Common myeloid progenitor, CD34-positive (primary cell): Measurements from ENCODE around the gene POU6F2.

ENCODE experiments used
- CTCF ChIA-PET: fragments of 350-600 bp; sonication (Branson Sonifier 250); formaldehyde crosslinking; loops from one replicate; lab custom pipeline; 2021; ENCODE audit warnings: antibody characterized with exemption; lab: Charles Lee
- POLR2A ChIA-PET: fragments of 350-600 bp; sonication (Branson Sonifier 250); formaldehyde crosslinking; loops from one replicate; lab custom pipeline; 2021; ENCODE audit warnings: antibody characterized with exemption; lab: Charles Lee
- DNase-seq, 3 donors: peaks; one replicate each; pipeline versions ENCODE4 v3.0.0 to v3.0.0-alpha.2; 2013
- H3K27ac ChIP-seq, 2 experiments: 1 replicate in 1 of 2; 2 replicates in 1 of 2; pipeline ENCODE4 v1.7.0; 2013; ENCODE audit warnings: inconsistent platforms in 2 of 2, low read length in 2 of 2, mild to moderate bottlenecking in 2 of 2, low read depth in 1 of 2, moderate library complexity in 1 of 2; ENCODE audit not compliant: severe bottlenecking in 2 of 2, insufficient read depth in 1 of 2, poor library complexity in 1 of 2
- H3K27me3 ChIP-seq, 5 experiments: replicated peaks in 2 of 5; 1 replicate in 3 of 5; 2 replicates in 2 of 5; pipeline versions ENCODE4 v1.6.1 to v1.7.0; 2013; ENCODE audit warnings: low read length in 4 of 5, mild to moderate bottlenecking in 2 of 5, moderate library complexity in 2 of 5, inconsistent platforms in 1 of 5; ENCODE audit not compliant: insufficient read depth in 5 of 5, control insufficient read depth in 4 of 5
- H3K36me3 ChIP-seq, 4 experiments: 1 replicate in 2 of 4; 2 replicates in 2 of 4; pipeline versions ENCODE4 v1.6.1 to v1.7.0; 2013; ENCODE audit warnings: low read length in 3 of 4, control low read depth in 1 of 4, mild to moderate bottlenecking in 1 of 4; ENCODE audit not compliant: control insufficient read depth in 4 of 4, insufficient read depth in 4 of 4
- H3K4me1 ChIP-seq, 4 experiments: 1 replicate in 3 of 4; 2 replicates in 1 of 4; pipeline versions ENCODE4 v1.6.1 to v1.7.1; 2013; ENCODE audit warnings: low read length in 3 of 4, mild to moderate bottlenecking in 3 of 4, control low read depth in 1 of 4, inconsistent platforms in 1 of 4, moderate library complexity in 1 of 4; ENCODE audit not compliant: control insufficient read depth in 4 of 4, insufficient read depth in 4 of 4; ENCODE audit errors: control extremely low read depth in 1 of 4
- H3K4me3 ChIP-seq, 7 experiments: 1 replicate in 4 of 7; 2 replicates in 3 of 7; pipeline versions ENCODE4 v1.5.1 to v1.7.0; 2013; ENCODE audit warnings: mild to moderate bottlenecking in 7 of 7, low read length in 6 of 7, moderate library complexity in 6 of 7, inconsistent platforms in 2 of 7, low read depth in 2 of 7, control low read depth in 1 of 7; ENCODE audit not compliant: insufficient read depth in 4 of 7, control insufficient read depth in 1 of 7; ENCODE audit errors: extremely low read depth in 1 of 7
- H3K9me3 ChIP-seq, 5 experiments: 1 replicate in 4 of 5; 2 replicates in 1 of 5; pipeline versions ENCODE4 v1.6.1 to v1.7.1; 2013; ENCODE audit warnings: low read length in 4 of 5, mild to moderate bottlenecking in 2 of 5, inconsistent platforms in 1 of 5, low read depth in 1 of 5, moderate library complexity in 1 of 5; ENCODE audit not compliant: control insufficient read depth in 4 of 5, insufficient read depth in 2 of 5; ENCODE audit errors: control extremely low read depth in 1 of 5
- WGBS: methylation state at CpG from one replicate; pipeline ENCODE4 v1.1.5; 2013; ENCODE audit not compliant: insufficient coverage; 5-methylcytosine and 5-hydroxymethylcytosine counted together

POU6F2 gene

DNA sequence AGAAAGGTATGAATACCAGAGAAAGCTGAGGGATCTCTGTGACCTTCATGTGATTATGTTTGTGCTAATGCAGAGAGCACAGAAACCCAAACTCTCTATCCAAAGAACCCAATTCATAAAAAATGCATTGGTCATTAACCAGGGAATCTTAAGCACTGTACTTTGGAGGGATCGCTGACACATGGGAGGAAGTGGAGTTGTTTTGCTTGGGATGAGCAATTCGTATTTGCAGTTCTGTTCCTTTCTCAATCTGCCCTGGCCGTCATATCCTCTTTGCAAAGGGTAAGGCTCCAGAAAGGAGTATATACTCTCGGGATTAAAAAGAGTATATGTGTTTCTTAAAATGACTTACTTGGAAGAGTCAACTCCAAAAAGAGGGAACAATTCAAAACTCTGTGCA, 221.3 kb downstream of the POU6F2 start:
- POLR2A ChIA-PET: no interaction called here
- 94% methylated on average over 4 of the region's 4 CpGs for WGBS

DNA sequence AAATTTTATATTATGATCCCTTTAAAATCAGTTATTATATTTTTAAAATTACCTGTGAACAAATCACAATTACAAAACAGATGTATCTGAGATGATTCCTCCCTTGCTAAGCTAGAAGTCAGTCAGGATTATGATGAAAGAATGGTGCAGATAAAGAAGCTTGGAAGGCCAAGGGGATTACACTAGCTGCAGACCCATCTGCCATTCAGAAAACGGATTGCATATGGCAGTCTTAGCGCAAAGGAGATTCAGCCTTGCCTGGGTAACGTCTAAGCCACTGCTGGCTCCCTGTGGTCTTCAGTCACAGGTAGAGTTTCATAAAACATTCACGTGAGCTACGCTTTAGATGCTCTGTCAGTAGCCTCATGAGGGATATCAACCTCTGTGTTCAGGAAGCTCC, 222.2 kb downstream of the POU6F2 start:
- Histone ChIP-seq H3K4me3 (no peak overlapping the region), H3K27me3 (peaks cover 0 to 2% (median 0%) of the 10 kb centered on the region in 5 experiments), H3K4me1 (no peaks in the 10 kb centered on the region), H3K9me3 (no peaks in the 10 kb centered on the region), H3K27ac (no peak overlapping the region), H3K36me3 (no peaks in the 10 kb centered on the region)
- DNase-seq: no peak
- CTCF ChIA-PET: no interaction called here
- WGBS: 90% methylated on average over 5 of the region's 5 CpGs
- POLR2A ChIA-PET: no interaction called here

More for the DNA sequence above, 221.3 kb downstream of the POU6F2 start:
- Histone ChIP-seq H3K36me3 (no peaks in the 10 kb centered on the region), H3K4me1 (no peaks in the 10 kb centered on the region), H3K27ac (no peak overlapping the region), H3K9me3 (no peaks in the 10 kb centered on the region), H3K27me3 (peaks cover 0 to 2% (median 0%) of the 10 kb centered on the region in 5 experiments), H3K4me3 (no peak overlapping the region)
- CTCF ChIA-PET: no interaction called here
- no peak for DNase-seq

DNA sequence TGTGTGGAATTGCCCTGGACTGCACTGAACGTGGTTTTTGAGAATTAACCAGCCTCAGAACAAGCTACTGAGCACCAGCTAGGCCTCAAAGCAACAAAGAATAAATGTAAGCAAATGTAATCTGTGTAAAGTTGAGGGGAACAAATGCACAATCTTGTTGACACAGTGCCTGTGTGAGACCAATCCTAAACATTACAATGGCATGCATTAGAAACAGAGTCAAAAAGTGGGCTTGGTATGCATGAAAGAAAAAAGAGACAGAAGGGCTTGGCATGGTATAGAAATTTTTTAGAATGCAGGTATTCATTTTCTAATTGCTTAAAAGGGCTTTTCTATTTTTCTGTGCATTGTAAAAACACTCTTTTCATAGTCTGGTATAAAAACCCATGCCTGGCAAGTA, 224.3 kb downstream of the POU6F2 start:
- CTCF ChIA-PET: no interaction called here

DNA sequence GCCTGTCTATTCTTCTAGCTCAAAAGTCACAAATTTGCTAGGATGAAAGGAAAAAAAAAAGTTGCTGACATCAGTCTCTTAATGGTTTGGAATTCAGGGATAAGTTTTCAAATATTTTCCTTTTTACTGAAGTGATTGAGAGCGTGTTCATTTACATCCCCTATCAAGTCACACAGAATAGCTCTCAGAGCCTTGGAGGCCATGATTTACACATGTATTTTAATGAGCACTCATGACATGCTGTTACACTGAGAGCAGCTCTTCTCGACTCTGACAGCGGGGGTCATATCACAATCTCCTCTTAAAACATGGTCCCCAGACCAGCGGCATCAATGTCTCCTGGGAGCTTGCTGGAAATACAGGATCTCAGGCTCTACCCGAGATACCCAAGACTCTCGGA, 232.7 kb downstream of the POU6F2 start:
- ChIA-PET POLR2A (no interaction called here), CTCF (no interaction called here)
- DNase-seq: no peak
- WGBS: 94% methylated on average over 6 of the region's 6 CpGs
- Histone ChIP-seq H3K27me3 (no peaks in the 10 kb centered on the region), H3K36me3 (no peaks in the 10 kb centered on the region), H3K27ac (no peak overlapping the region), H3K4me3 (no peak overlapping the region), H3K9me3 (no peaks in the 10 kb centered on the region), H3K4me1 (no peaks in the 10 kb centered on the region)

More for the DNA sequence above, 224.3 kb downstream of the POU6F2 start:
- POLR2A ChIA-PET: no interaction called here
- H3K27me3 ChIP-seq: peaks cover 0 to under 1% (median 0%) of the 10 kb centered on the region in 5 experiments
- no peaks in the 10 kb centered on the region for H3K4me1 ChIP-seq
- H3K4me3 ChIP-seq: no peak overlapping the region
- H3K36me3 ChIP-seq: no peaks in the 10 kb centered on the region
- WGBS: no CpG with 5 or more reads among the region's 1 CpG
- no peak overlapping the region for H3K27ac ChIP-seq
- no peak for DNase-seq
- H3K9me3 ChIP-seq: no peaks in the 10 kb centered on the region

DNA sequence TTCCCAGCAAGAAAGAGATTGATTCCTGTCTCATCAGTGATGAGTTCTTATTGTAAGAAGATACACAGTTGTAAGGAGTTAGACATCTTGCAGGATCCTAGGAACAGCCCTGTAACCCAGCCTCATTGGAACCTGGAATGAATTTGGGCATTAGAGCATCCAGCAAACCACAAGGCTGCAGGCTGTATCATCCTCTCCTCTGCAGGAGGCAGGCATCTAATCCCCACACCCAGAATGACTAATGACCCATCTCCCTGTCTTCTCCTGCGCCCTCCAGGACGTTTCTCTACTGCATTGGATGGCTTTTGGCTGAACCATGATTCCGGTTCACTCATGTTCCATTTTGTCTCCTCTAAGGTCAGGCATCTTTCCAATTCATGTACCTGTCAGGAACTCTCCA, 233.9 kb downstream of the POU6F2 start:
- Histone ChIP-seq H3K27ac (no peak overlapping the region), H3K4me3 (no peak overlapping the region), H3K27me3 (no peaks in the 10 kb centered on the region), H3K9me3 (no peaks in the 10 kb centered on the region), H3K36me3 (no peaks in the 10 kb centered on the region), H3K4me1 (no peaks in the 10 kb centered on the region)
- DNase-seq: no peak
- CTCF ChIA-PET: no interaction called here
- POLR2A ChIA-PET: no interaction called here
- WGBS: 73% methylated on average over 3 of the region's 3 CpGs

DNA sequence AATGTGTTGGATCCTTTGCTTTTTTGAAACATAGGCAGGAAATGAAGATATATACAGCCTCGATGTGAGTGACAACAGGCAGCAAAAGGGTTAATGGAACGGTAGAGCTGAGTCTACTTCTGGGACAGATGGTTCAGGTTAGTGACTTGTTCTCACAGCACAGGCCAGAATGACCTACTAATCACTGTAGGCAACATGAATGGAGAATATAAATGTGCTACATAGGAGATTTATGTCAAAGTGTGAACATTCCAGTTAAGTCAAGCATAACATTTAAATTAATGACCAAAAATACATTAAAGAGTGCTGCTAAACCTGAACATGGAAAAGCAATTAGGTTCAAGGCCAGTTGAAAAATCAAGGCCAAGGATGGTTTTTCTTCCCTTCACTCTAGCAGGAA, 235.2 kb downstream of the POU6F2 start:
- ChIA-PET POLR2A (no interaction called here), CTCF (no interaction called here)
- H3K27me3 ChIP-seq: no peaks in the 10 kb centered on the region
- no peak overlapping the region for H3K27ac ChIP-seq
- WGBS: 89% methylated on average over 2 of the region's 2 CpGs
- no peak overlapping the region for H3K4me3 ChIP-seq
- no peaks in the 10 kb centered on the region for H3K9me3 ChIP-seq
- no peak for DNase-seq
- no peaks in the 10 kb centered on the region for H3K36me3 ChIP-seq
- H3K4me1 ChIP-seq: no peaks in the 10 kb centered on the region

DNA sequence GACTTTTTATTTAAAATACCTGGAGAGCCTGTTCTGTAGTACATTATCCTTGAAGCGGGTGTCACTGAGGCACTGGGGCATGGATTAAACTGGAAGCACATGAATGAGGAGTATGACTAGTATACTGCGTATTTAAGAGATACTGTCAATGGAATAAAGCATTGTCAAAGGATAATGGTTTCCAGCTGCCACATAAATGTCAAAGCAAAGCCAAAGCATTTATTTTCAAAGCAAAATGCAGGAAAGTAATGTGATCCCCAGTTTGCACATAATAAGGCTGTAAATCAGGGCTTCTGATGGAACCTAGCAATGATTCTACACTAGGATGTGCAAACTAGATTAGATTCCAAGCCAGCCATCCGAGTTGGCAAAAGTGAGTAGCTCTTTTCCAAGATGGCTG, 240.1 kb downstream of the POU6F2 start:
- DNase-seq: no peak
- Histone ChIP-seq H3K4me3 (no peak overlapping the region), H3K27me3 (peaks cover 0 to 2% (median 0%) of the 10 kb centered on the region in 5 experiments), H3K4me1 (no peaks in the 10 kb centered on the region), H3K9me3 (no peaks in the 10 kb centered on the region), H3K27ac (no peak overlapping the region), H3K36me3 (no peaks in the 10 kb centered on the region)
- 95% methylated on average over 2 of the region's 3 CpGs for WGBS
- ChIA-PET POLR2A (no interaction called here), CTCF (no interaction called here)
